Right lobe of liver (tissue), 6 donors: ENCODE data around the gene PIEZO2. TPM values are rescaled to one million over a fixed set of nuclear protein-coding genes. Genes with fewer than 3 reads are reported as not detected.

Source experiments
- ATAC-seq, 4 donors: fragments of 200-7000 bp; cut with Tn5 transposase; one replicate each; pipeline ENCODE4 v1.9.1; 2020; ENCODE audit warnings: mild to moderate bottlenecking in 4 of 4, moderate library complexity in 4 of 4
- DNase-seq, 3 donors: peaks; one replicate each; pipeline ENCODE4 v3.0.0-alpha.2; 2020
- H3K27ac ChIP-seq, 3 donors: fragments of 200-600 bp; one replicate each; pipeline ENCODE4 v1.8.0; 2022
- H3K27me3 ChIP-seq, 2 donors: fragments of 200-600 bp; one replicate each; pipeline ENCODE4 v1.8.0; 2022
- H3K36me3 ChIP-seq, 4 donors: fragments of 200-600 bp; sonication (generic) in 1 of 4; one replicate each; pipeline versions ENCODE4 v1.5.1 to v1.8.0; 2017 to 2022; ENCODE audit warnings: control low read depth in 1 of 4
- H3K4me1 ChIP-seq, 4 donors: fragments of 200-600 bp; sonication (generic) in 1 of 4; one replicate each; pipeline versions ENCODE4 v1.5.1 to v1.8.0; 2017 to 2022; ENCODE audit warnings: control low read depth in 1 of 4
- H3K4me3 ChIP-seq, 3 donors: fragments of 200-600 bp; one replicate each; pipeline ENCODE4 v1.8.0; 2022
- H3K9me3 ChIP-seq, 4 donors: fragments of 200-600 bp; sonication (generic) in 1 of 4; one replicate each; pipeline versions ENCODE4 v1.5.1 to v1.8.0; 2017 to 2022; ENCODE audit warnings: control low read depth in 1 of 4
- CTCF ChIP-seq, 4 donors: fragments of 200-600 bp in 3 of 4; fragments of 450-650 bp in 1 of 4; IDR thresholded peaks; one replicate each; pipeline versions ENCODE4 v1.5.1 to v1.8.0; 2016 to 2022; ENCODE audit warnings: antibody characterized with exemption in 4 of 4, mild to moderate bottlenecking in 2 of 4
- POLR2A ChIP-seq: fragments of 450-650 bp; IDR thresholded peaks from one replicate; pipeline ENCODE4 v1.6.1; 2017; ENCODE audit warnings: antibody characterized with exemption, mild to moderate bottlenecking
- WGBS: methylation state at CpG from one replicate; pipeline ENCODE4 v1.1.6; 2018; ENCODE audit warnings: low coverage, low lambda C conversion rate; ENCODE audit not compliant: insufficient coverage; ENCODE audit errors: missing lambda C conversion rate; 5-methylcytosine and 5-hydroxymethylcytosine counted together
- intact Hi-C, 2 donors: fragments of 100-400 bp; cut with DNase I; formaldehyde crosslinking; loops; one replicate each; pipeline versions ENCODE4 v1.11.2 to v1.14.1; 2022
- total RNA-seq, 6 experiments: library from RNA; depleted of rRNA in 2 of 6; stranded (reverse); fragments of >200 nt in 2 of 6; fragmentation: NEBNext Ultra II Directional in 3 of 6; extraction: Animal tissue kit (Norgen Biotek cat#: 25700) in 3 of 6; gene quantifications; one replicate each; pipeline versions ENCODE4 v1.1.0 to v1.2.4, GENCODE V29; 2016 to 2023
- donor health status: DM: no; HTN: yes; CAD: no.
- donor health status: DM: no; HTN: no; CAD: no.
- donor health status: DM: no; HTN: no; CAD: no.
- donor health status: DM: no; HTN: yes; CAD: no.
- donor health status: DM: no; HTN: yes; CAD: no.

The PIEZO2 gene
- total RNA-seq, 6 experiments from 2014 or later = 6.6 to 16.9 (median 10.1) TPM

- peak in 1 of 3 donors; percentile 20 for DNase-seq
- H3K27ac ChIP-seq = no peak overlapping the region
- H3K36me3 ChIP-seq = no peaks in the 10 kb centered on the region
- no peaks in the 10 kb centered on the region for H3K9me3 ChIP-seq
- no peaks in the 10 kb centered on the region for H3K4me1 ChIP-seq
- TF ChIP-seq POLR2A = no peak
- TF ChIP-seq CTCF (IDR thresholded peaks at IDR 0.05) = no peak
- intact Hi-C loops = no loop called here
- no peak overlapping the region for H3K4me3 ChIP-seq
- WGBS = 59% methylated on average over 7 of the region's 10 CpGs
- no peaks in the 10 kb centered on the region for H3K27me3 ChIP-seq
- peak in 2 of 4 donors; percentile 38 to 88 for ATAC-seq
These were observed 175.7 kb downstream of the PIEZO2 start for GRCh38 chr18:10973567-10974203.

GRCh38 chr18:10971717-10972116 lies 177.7 kb downstream of the PIEZO2 start:
- no peak overlapping the region for H3K27ac ChIP-seq
- no peaks in the 10 kb centered on the region for H3K4me1 ChIP-seq
- H3K36me3 ChIP-seq = no peaks in the 10 kb centered on the region
- no peaks in the 10 kb centered on the region for H3K9me3 ChIP-seq
- no peak for DNase-seq
- no peaks in the 10 kb centered on the region for H3K27me3 ChIP-seq
- intact Hi-C loops = no loop called here
- ATAC-seq = no peak
- WGBS = 88% methylated on average over 4 of the region's 4 CpGs
- no peak for TF ChIP-seq CTCF (IDR thresholded peaks at IDR 0.05)
- TF ChIP-seq POLR2A = no peak
- no peak overlapping the region for H3K4me3 ChIP-seq

DNA sequence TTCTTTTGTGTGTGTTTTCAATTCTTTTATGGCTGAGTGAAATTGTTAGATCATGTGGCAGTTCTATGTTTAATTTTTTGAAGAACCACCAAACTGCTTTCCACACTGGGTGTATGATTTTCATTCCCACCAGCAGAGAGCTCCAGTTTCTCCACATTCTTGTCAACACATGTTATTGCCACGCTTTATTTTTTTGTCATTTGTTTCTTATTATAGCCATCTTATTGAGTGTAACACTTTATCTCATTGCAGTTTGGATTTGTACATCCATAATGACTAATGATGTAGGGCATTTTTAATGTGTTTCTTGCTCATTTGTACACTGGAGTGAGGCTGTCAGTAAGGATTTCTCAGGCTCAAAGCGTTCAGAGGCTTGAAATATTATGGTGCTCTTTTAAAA lies 184.2 kb downstream of the PIEZO2 start:
- no peak for ATAC-seq
- intact Hi-C loops = no loop called here
- WGBS = 77% methylated on average over 2 of the region's 2 CpGs
- Histone ChIP-seq H3K27me3 (no peaks in the 10 kb centered on the region), H3K9me3 (no peaks in the 10 kb centered on the region), H3K36me3 (no peaks in the 10 kb centered on the region), H3K4me1 (no peaks in the 10 kb centered on the region), H3K27ac (no peak overlapping the region), H3K4me3 (no peak overlapping the region)
- DNase-seq = no peak
- no peak for TF ChIP-seq CTCF (IDR thresholded peaks at IDR 0.05)
- no peak for TF ChIP-seq POLR2A

- ATAC-seq (no peak), DNase-seq (no peak)
- no peaks in the 10 kb centered on the region for H3K9me3 ChIP-seq
- intact Hi-C loops = no loop called here
- 80% methylated on average over 5 of the region's 5 CpGs for WGBS
- no peak overlapping the region for H3K4me3 ChIP-seq
- no peaks in the 10 kb centered on the region for H3K4me1 ChIP-seq
- no peak overlapping the region for H3K27ac ChIP-seq
- H3K27me3 ChIP-seq = no peaks in the 10 kb centered on the region
- TF ChIP-seq POLR2A = no peak
- TF ChIP-seq CTCF (IDR thresholded peaks at IDR 0.05) = no peak
- H3K36me3 ChIP-seq = no peaks in the 10 kb centered on the region
These were observed 195.7 kb downstream of the PIEZO2 start for GRCh38 chr18:10953672-10954071.
